ENCODE data around the gene TESK2. TPM values are rescaled to one million over a fixed set of nuclear protein-coding genes. Genes with fewer than 3 reads are reported as not detected.
A peak's percentile ranks its signal among the peaks of the same experiment; 100 is the strongest.

TESK2 gene
- total and polyA plus RNA-seq, 4 donors, result 3.8 to 8.1 (median 5.0) TPM

DNA sequence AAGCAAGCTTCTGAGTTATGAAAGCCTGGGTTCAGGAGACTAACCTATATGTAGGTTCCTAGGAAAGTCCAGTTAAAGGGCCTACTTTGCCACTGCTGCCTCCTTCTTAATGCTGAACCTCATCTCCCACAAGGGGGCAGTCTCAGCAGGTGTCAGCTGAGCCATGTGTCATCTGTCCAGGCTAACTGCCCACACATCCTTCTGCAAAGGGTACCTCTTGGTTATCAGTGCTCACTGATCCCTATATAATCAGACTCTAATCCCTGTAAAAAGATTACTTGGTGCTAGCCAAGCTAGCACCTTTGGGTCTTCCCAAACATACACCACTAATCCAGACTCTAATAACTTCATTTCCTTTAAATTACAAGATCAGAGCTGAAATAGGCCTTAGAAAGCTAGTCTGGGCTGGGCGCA is 21.7 kb upstream of the TESK2 start:
- ATAC-seq (ENCODE audit: low FRiP score) (peak; percentile 58), DNase-seq (peak in 1 of 2 donors; percentile 64)
- WGBS, 2 donors, result 92 to 93% methylated on average over 1 of the region's 1 CpG
- no peaks in the 10 kb centered on the region for H3K4me1 ChIP-seq (ENCODE audit: control insufficient read depth in 1 of 2, insufficient read depth in 2 of 2, low read length in 2 of 2)
- H3K27ac ChIP-seq (ENCODE audit: low read depth in 1 of 2, low read length in 2 of 2), result no peak overlapping the region
- no peaks in the 10 kb centered on the region for H3K27me3 ChIP-seq (ENCODE audit: control insufficient read depth in 1 of 2, insufficient read depth in 2 of 2, low read length in 1 of 2)
- H3K9me3 ChIP-seq (ENCODE audit: control insufficient read depth, low read length), result no peaks in the 10 kb centered on the region
- intact Hi-C loops (cut with DNase I), result loop anchor here (2.0 kb wide), 1 partner anchor 58 kb away; no protein-coding TSS in a partner anchor
- H3K36me3 ChIP-seq (ENCODE audit: control insufficient read depth in 1 of 2, insufficient read depth in 2 of 2, low read length in 1 of 2), result peaks cover 15 to 18% of the 10 kb centered on the region in 2 donors
- no peak overlapping the region for H3K4me3 ChIP-seq (ENCODE audit: low read length in 2 of 2)

DNA sequence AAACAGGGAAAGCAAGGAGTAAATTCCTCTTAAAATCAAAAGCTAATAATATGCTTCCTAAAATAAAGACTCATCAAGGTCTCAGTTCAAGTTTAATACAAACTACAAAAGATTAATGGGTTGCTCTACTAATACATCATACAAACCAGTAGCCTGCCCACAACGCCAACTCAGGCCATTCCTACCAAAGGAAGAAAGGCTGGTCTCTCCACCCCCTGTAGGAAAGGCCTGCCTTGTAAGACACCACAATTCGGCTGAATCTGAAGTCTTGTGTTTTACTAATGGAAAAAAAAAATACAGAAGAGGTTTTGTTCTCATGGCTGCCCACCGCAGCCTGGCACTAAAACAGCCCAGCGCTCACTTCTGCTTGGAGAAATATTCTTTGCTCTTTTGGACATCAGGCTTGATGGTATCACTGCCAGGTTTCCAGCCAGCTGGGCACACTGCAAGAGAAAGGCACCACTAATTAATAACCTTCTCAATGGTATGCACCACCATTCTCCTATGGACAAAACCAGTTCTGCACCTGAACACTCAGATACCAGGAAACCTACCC is 20.1 kb upstream of the TESK2 start:
- H3K36me3 ChIP-seq (ENCODE audit: control insufficient read depth in 1 of 2, insufficient read depth in 2 of 2, low read length in 1 of 2), result peaks cover 11 to 15% of the 10 kb centered on the region in 2 donors
- WGBS, 2 donors, result 83% methylated on average over 4 of the region's 4 CpGs

DNA sequence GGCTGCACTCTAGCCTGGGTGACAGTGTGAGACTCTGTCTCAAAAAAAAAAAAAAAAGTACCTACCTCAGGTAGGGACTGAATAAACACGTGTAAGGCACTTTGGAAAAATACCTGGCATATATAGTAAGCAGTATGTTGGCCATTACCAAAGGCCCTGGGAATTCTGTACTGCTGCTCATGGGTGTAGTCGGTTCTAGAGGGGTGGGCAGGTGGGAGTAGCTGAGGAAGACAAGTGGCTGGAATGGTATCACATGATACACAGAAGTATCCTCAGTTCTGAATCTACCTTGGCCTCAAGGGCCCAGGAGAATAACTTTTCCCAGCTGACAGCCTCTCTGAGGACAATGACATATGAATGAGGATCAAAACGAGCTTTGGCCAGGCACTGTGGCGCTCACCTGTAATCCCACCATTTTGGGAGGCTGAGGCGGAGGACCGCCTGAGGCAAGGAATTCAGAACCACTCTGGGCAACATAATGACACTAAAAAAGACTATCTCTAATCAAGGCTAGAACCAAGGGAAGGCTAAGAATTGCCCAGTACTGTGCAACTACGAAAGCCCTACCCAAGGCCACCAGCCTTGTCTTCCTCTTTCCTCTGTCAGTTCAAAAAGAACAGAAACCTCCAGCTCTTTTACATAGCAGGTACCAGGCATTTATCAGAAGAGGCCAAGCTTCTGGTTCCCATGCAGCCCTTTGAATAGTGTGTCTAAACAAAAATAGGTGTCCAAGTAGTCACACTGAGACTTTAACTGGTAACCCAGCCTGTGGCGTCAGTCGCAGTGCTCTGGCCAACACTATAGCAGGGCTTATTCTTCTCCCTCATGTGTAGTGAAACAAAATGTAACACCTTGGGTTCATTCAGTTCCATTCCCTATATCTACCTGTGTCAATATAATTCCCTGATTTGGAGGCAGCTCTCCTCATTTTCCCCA is 19.3 kb upstream of the TESK2 start:
- no peak overlapping the region for H3K27ac ChIP-seq (ENCODE audit: low read depth in 1 of 2, low read length in 2 of 2)
- ATAC-seq (ENCODE audit: low FRiP score), result no peak
- H3K27me3 ChIP-seq (ENCODE audit: control insufficient read depth in 1 of 2, insufficient read depth in 2 of 2, low read length in 1 of 2), result no peaks in the 10 kb centered on the region
- no peak for DNase-seq
- peaks cover 10 to 11% of the 10 kb centered on the region in 2 donors for H3K36me3 ChIP-seq (ENCODE audit: control insufficient read depth in 1 of 2, insufficient read depth in 2 of 2, low read length in 1 of 2)
- no peak overlapping the region for H3K4me3 ChIP-seq (ENCODE audit: low read length in 2 of 2)
- 66 to 75% methylated on average over 9 of the region's 9 CpGs for WGBS, 2 donors
- intact Hi-C loops (cut with DNase I), result no loop called here
- H3K4me1 ChIP-seq (ENCODE audit: control insufficient read depth in 1 of 2, insufficient read depth in 2 of 2, low read length in 2 of 2), result no peaks in the 10 kb centered on the region
- no peaks in the 10 kb centered on the region for H3K9me3 ChIP-seq (ENCODE audit: control insufficient read depth, low read length)

More for the DNA sequence above, 20.1 kb upstream of the TESK2 start:
- Histone ChIP-seq H3K4me1 (ENCODE audit: control insufficient read depth in 1 of 2, insufficient read depth in 2 of 2, low read length in 2 of 2) (no peaks in the 10 kb centered on the region), H3K9me3 (ENCODE audit: control insufficient read depth, low read length) (no peaks in the 10 kb centered on the region), H3K4me3 (ENCODE audit: low read length in 2 of 2) (no peak overlapping the region), H3K27ac (ENCODE audit: low read depth in 1 of 2, low read length in 2 of 2) (no peak overlapping the region), H3K27me3 (ENCODE audit: control insufficient read depth in 1 of 2, insufficient read depth in 2 of 2, low read length in 1 of 2) (no peaks in the 10 kb centered on the region)
- no peak for ATAC-seq (ENCODE audit: low FRiP score)
- intact Hi-C loops (cut with DNase I), result no loop called here
- DNase-seq, result no peak

DNA sequence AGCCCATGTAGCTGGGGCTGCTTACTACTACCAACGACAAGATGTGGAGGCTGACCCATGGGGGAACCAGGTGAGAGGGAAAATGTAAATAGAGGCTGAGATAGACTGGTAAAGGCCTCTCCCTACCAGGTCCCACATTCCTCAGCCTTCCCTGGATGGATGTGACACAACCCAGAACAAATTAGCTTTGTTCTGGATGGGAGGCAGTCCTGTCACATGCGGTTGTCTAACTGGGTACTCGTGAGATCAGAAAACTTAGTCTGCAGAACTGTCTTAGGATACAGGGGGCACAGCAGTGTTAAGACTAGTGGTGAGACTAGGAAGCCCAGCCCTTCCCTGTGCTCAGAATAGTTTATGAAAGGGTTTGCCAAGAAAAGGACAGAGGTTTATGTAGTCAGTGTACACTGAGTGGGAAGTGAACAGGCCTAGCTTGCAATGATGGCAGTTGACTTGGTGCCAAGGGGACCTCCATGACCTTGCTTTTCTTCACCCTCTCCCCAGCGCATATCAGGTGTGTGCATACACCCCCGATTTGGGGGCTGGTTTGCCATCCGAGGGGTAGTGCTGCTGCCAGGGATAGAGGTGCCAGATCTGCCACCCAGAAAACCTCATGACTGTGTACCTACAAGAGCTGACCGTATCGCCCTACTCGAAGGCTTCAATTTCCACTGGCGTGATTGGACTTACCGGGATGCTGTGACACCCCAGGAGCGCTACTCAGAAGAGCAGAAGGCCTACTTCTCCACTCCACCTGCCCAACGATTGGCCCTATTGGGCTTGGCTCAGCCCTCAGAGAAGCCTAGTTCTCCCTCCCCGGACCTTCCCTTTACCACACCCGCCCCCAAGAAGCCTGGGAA is 17.6 kb upstream of the TESK2 start:
- DNase-seq (no peak), ATAC-seq (ENCODE audit: low FRiP score) (peak; percentile 30)
- 75 to 78% methylated on average over 15 of the region's 15 CpGs for WGBS, 2 donors
- Histone ChIP-seq H3K36me3 (ENCODE audit: control insufficient read depth in 1 of 2, insufficient read depth in 2 of 2, low read length in 1 of 2) (peaks cover 3 to 5% of the 10 kb centered on the region in 2 donors), H3K27ac (ENCODE audit: low read depth in 1 of 2, low read length in 2 of 2) (no peak overlapping the region), H3K27me3 (ENCODE audit: control insufficient read depth in 1 of 2, insufficient read depth in 2 of 2, low read length in 1 of 2) (no peaks in the 10 kb centered on the region), H3K4me1 (ENCODE audit: control insufficient read depth in 1 of 2, insufficient read depth in 2 of 2, low read length in 2 of 2) (no peaks in the 10 kb centered on the region), H3K4me3 (ENCODE audit: low read length in 2 of 2) (no peak overlapping the region), H3K9me3 (ENCODE audit: control insufficient read depth, low read length) (no peaks in the 10 kb centered on the region)
- intact Hi-C loops (cut with DNase I), result no loop called here

DNA sequence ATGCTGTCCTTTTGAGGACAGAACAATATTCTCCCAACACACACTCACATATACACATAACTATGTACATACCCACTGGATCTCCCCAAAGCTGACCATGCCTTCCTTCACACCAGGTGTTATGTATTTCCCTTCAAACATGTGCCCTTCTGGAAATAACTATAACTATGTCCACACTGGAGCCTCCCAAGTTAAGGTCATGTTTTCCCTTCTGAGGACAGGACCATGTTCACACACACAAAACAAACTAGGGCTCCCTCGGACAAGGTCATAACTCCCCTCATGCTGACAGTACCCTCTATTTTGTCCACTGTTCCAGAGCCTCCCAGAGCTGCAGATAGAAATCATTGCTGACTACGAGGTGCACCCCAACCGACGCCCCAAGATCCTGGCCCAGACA is 16.9 kb upstream of the TESK2 start:
- no peak overlapping the region for H3K27ac ChIP-seq (ENCODE audit: low read depth in 1 of 2, low read length in 2 of 2)
- WGBS, 2 donors, result 76 to 87% methylated on average over 4 of the region's 4 CpGs
- no peaks in the 10 kb centered on the region for H3K4me1 ChIP-seq (ENCODE audit: control insufficient read depth in 1 of 2, insufficient read depth in 2 of 2, low read length in 2 of 2)
- no peak overlapping the region for H3K4me3 ChIP-seq (ENCODE audit: low read length in 2 of 2)
- no peaks in the 10 kb centered on the region for H3K9me3 ChIP-seq (ENCODE audit: control insufficient read depth, low read length)
- peaks cover 2 to 5% of the 10 kb centered on the region in 2 donors for H3K36me3 ChIP-seq (ENCODE audit: control insufficient read depth in 1 of 2, insufficient read depth in 2 of 2, low read length in 1 of 2)
- DNase-seq (no peak), ATAC-seq (ENCODE audit: low FRiP score) (peak; percentile 12)
- H3K27me3 ChIP-seq (ENCODE audit: control insufficient read depth in 1 of 2, insufficient read depth in 2 of 2, low read length in 1 of 2), result no peaks in the 10 kb centered on the region
- intact Hi-C loops (cut with DNase I), result no loop called here

DNA sequence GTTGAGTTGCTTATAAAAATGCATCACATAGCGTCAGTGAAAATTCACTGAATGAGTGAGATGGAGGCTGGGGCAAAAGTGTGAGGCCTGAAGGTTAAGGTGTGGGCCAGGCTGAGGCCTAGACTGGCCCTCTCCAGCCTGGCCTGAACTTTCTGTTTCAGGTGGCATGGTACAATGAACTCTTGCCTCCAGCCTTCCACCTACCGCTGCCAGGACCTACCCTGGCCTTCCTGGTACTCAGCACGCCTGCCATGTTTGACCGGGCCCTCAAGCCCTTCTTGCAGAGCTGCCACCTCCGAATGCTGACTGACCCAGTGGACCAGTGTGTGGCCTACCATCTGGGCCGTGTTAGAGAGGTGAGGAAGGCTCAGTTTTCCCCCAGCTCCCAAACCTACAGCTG is 16.2 kb upstream of the TESK2 start:
- DNase-seq (no peak), ATAC-seq (ENCODE audit: low FRiP score) (no peak)
- Histone ChIP-seq H3K27me3 (ENCODE audit: control insufficient read depth in 1 of 2, insufficient read depth in 2 of 2, low read length in 1 of 2) (no peaks in the 10 kb centered on the region), H3K27ac (ENCODE audit: low read depth in 1 of 2, low read length in 2 of 2) (no peak overlapping the region), H3K4me1 (ENCODE audit: control insufficient read depth in 1 of 2, insufficient read depth in 2 of 2, low read length in 2 of 2) (no peaks in the 10 kb centered on the region), H3K36me3 (ENCODE audit: control insufficient read depth in 1 of 2, insufficient read depth in 2 of 2, low read length in 1 of 2) (peaks cover 0 to 5% of the 10 kb centered on the region in 2 donors), H3K9me3 (ENCODE audit: control insufficient read depth, low read length) (no peaks in the 10 kb centered on the region), H3K4me3 (ENCODE audit: low read length in 2 of 2) (no peak overlapping the region)
- WGBS, 2 donors, result 91 to 93% methylated on average over 6 of the region's 6 CpGs
- intact Hi-C loops (cut with DNase I), result no loop called here

DNA sequence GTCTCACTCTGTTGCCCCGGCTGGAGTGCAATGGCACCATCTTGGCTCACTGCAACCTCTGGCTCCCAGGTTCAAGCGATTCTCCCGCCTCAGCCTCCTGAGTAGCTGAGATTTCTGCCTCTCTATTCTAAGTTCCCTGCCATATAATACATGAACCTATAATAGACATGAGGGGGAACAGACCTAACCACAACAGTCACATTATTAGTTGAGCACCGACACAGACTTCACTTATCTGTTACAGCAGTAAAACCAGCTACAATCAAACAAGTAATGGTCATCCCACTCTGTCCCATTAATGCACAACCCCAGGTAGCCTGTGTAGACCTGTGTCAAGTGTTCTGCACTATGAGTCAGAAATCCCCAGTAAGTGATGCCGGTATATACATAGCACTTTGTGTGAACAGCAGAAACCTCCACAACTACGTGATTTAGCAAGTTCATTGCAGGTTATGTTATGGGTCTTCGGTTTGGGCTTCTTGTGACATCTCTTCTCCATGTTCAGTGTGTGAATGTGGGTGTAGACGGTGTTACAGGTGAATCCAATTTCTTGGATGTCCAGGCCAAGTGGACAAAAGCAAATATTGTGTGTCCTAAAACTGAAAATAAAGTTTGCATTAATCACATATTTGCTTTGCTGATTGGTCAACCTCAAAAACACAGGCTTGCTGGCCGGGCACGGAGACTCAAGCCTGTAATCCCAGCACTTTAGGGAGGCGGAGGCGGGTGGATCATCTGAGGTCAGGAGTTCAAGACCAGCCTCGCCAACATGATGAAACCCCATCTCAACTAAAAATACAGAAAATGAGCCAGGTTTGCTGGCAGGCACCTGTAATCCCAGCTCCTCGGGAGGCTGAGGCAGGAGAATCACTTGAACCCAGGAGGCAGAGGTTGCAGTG is 12.7 kb upstream of the TESK2 start:
- H3K27me3 ChIP-seq (ENCODE audit: control insufficient read depth in 1 of 2, insufficient read depth in 2 of 2, low read length in 1 of 2), result no peaks in the 10 kb centered on the region
- DNase-seq (no peak), ATAC-seq (ENCODE audit: low FRiP score) (no peak)
- no peak overlapping the region for H3K27ac ChIP-seq (ENCODE audit: low read depth in 1 of 2, low read length in 2 of 2)
- intact Hi-C loops (cut with DNase I), result no loop called here
- H3K36me3 ChIP-seq (ENCODE audit: control insufficient read depth in 1 of 2, insufficient read depth in 2 of 2, low read length in 1 of 2), result no peaks in the 10 kb centered on the region
- no peaks in the 10 kb centered on the region for H3K9me3 ChIP-seq (ENCODE audit: control insufficient read depth, low read length)
- 93 to 94% methylated on average over 14 of the region's 14 CpGs for WGBS, 2 donors
- H3K4me3 ChIP-seq (ENCODE audit: low read length in 2 of 2), result no peak overlapping the region
- H3K4me1 ChIP-seq (ENCODE audit: control insufficient read depth in 1 of 2, insufficient read depth in 2 of 2, low read length in 2 of 2), result no peaks in the 10 kb centered on the region

DNA sequence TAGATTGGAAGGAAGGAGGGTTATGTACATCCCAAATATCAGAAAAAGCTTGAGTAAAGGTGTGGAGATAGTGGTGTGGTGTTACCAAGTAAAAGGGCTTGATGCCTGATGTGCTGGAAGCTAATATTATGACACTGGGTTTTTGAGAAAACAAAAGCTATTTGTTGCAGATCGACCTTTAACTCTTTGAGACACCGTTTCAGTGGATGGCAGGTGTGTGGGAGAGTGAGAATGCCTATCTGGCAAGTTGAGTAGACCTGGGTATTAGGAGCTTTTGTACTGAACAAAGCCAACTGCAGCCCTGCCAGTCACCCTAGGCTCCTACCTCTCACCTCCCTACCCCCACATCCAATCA is 10.5 kb upstream of the TESK2 start:
- WGBS, 2 donors, result 80 to 88% methylated on average over 2 of the region's 2 CpGs
- no peaks in the 10 kb centered on the region for H3K4me1 ChIP-seq (ENCODE audit: control insufficient read depth in 1 of 2, insufficient read depth in 2 of 2, low read length in 2 of 2)
- intact Hi-C loops (cut with DNase I), result no loop called here
- DNase-seq, result no peak
- H3K36me3 ChIP-seq (ENCODE audit: control insufficient read depth in 1 of 2, insufficient read depth in 2 of 2, low read length in 1 of 2), result no peaks in the 10 kb centered on the region
- ATAC-seq (ENCODE audit: low FRiP score), result no peak
- no peaks in the 10 kb centered on the region for H3K27me3 ChIP-seq (ENCODE audit: control insufficient read depth in 1 of 2, insufficient read depth in 2 of 2, low read length in 1 of 2)
- no peak overlapping the region for H3K4me3 ChIP-seq (ENCODE audit: low read length in 2 of 2)
- H3K27ac ChIP-seq (ENCODE audit: low read depth in 1 of 2, low read length in 2 of 2), result no peak overlapping the region
- no peaks in the 10 kb centered on the region for H3K9me3 ChIP-seq (ENCODE audit: control insufficient read depth, low read length)

Data from aorta (tissue), 5 donors.